Prostate gland (tissue), 2 donors: Measurements from ENCODE around the gene CTNND2. TPM values are rescaled to one million over a fixed set of nuclear protein-coding genes. Genes with fewer than 3 reads are reported as not detected.

ENCODE experiments used
- DNase-seq: peaks from one replicate; pipeline ENCODE4 v3.0.0-alpha.2; 2019; ENCODE audit warnings: low spot score
- H3K27ac ChIP-seq, 2 donors: fragments of 200-600 bp; sonication (generic); 2 replicates each; pipeline ENCODE4 v1.5.1; 2017 to 2019
- H3K27me3 ChIP-seq: fragments of 200-600 bp; sonication (generic); replicated peaks from 2 replicates; pipeline ENCODE4 v1.5.1; 2019; ENCODE audit not compliant: insufficient read depth
- H3K36me3 ChIP-seq, 2 donors: fragments of 200-600 bp; sonication (generic); 1 replicate in 1 of 2; 2 replicates in 1 of 2; pipeline versions ENCODE4 v1.5.1 to v1.8.1; 2017 to 2019
- H3K4me1 ChIP-seq: fragments of 200-600 bp; sonication (generic); replicated peaks from 2 replicates; pipeline ENCODE4 v1.5.1; 2019
- H3K4me3 ChIP-seq, 2 donors: fragments of 200-600 bp; sonication (generic); 2 replicates each; pipeline ENCODE4 v1.5.1; 2017 to 2019
- H3K9me3 ChIP-seq: fragments of 200-600 bp; sonication (generic); 2 replicates; pipeline ENCODE4 v1.5.1; 2017
- CTCF ChIP-seq, 4 experiments: fragments of 200-600 bp in 2 of 4; fragments of 450-650 bp in 2 of 4; sonication (generic) in 2 of 4; IDR thresholded peaks; 1 replicate in 3 of 4; 2 replicates in 1 of 4; pipeline ENCODE4 v1.5.1; 2016 to 2019; ENCODE audit warnings: antibody characterized with exemption in 4 of 4, mild to moderate bottlenecking in 2 of 4, moderate library complexity in 2 of 4
- POLR2A ChIP-seq: fragments of 450-650 bp; IDR thresholded peaks from one replicate; pipeline ENCODE4 v1.6.1; 2016; ENCODE audit warnings: antibody characterized with exemption, mild to moderate bottlenecking
- POLR2AphosphoS5 ChIP-seq: sonication (generic); formaldehyde crosslinking; IDR thresholded peaks from one replicate; pipeline ENCODE4 v1.6.1; 2017; ENCODE audit warnings: antibody characterized with exemption
- WGBS: methylation state at CpG from one replicate; pipeline ENCODE4 v1.1.5; 2018; 5-methylcytosine and 5-hydroxymethylcytosine counted together
- intact Hi-C: fragments of 100-400 bp; cut with DNase I; formaldehyde crosslinking; loops from one replicate; pipeline ENCODE4 v1.14.2; 2022
- total RNA-seq, 2 donors: library from RNA; depleted of rRNA; stranded (reverse); fragments of >200 nt; gene quantifications; one replicate each; pipeline ENCODE4 v1.1.0, GENCODE V29; 2016

CTNND2 gene
- total RNA-seq, 2 donors from 2014 or later: 5.5 to 11.2 TPM

- H3K9me3 ChIP-seq: no peaks in the 10 kb centered on the region
- TF ChIP-seq POLR2A: no peak
- no peak for TF ChIP-seq CTCF (IDR thresholded peaks at IDR 0.05)
- TF ChIP-seq POLR2AphosphoS5: no peak
- H3K36me3 ChIP-seq: no peaks in the 10 kb centered on the region
- H3K27ac ChIP-seq: no peak overlapping the region
- intact Hi-C loops: no loop called here
- H3K27me3 ChIP-seq: no peaks in the 10 kb centered on the region
- H3K4me3 ChIP-seq: no peak overlapping the region
- no peaks in the 10 kb centered on the region for H3K4me1 ChIP-seq
- WGBS: 64% methylated on average over 5 of the region's 5 CpGs
- DNase-seq: no peak
Observed at GRCh38 chr5:11396917-11397316, 507.3 kb downstream of the CTNND2 start.

- no peaks in the 10 kb centered on the region for H3K9me3 ChIP-seq
- TF ChIP-seq CTCF (IDR thresholded peaks at IDR 0.05) (no peak), POLR2AphosphoS5 (no peak), POLR2A (no peak)
- 51% methylated on average over 5 of the region's 5 CpGs for WGBS
- intact Hi-C loops: no loop called here
- no peaks in the 10 kb centered on the region for H3K36me3 ChIP-seq
- H3K27me3 ChIP-seq: no peaks in the 10 kb centered on the region
- no peak for DNase-seq
- H3K27ac ChIP-seq: no peak overlapping the region
- no peaks in the 10 kb centered on the region for H3K4me1 ChIP-seq
- no peak overlapping the region for H3K4me3 ChIP-seq
Observed at GRCh38 chr5:11394933-11395332, 509.3 kb downstream of the CTNND2 start.

GRCh38 chr5:11390291-11390767, 513.9 kb downstream of the CTNND2 start:
- no peak overlapping the region for H3K27ac ChIP-seq
- DNase-seq: no peak
- TF ChIP-seq POLR2AphosphoS5: no peak
- intact Hi-C loops: no loop called here
- WGBS: 74% methylated on average over 6 of the region's 6 CpGs
- no peaks in the 10 kb centered on the region for H3K4me1 ChIP-seq
- no peaks in the 10 kb centered on the region for H3K36me3 ChIP-seq
- H3K4me3 ChIP-seq: no peak overlapping the region
- H3K27me3 ChIP-seq: no peaks in the 10 kb centered on the region
- H3K9me3 ChIP-seq: no peaks in the 10 kb centered on the region

GRCh38 chr5:11387382-11387781, 516.9 kb downstream of the CTNND2 start:
- Histone ChIP-seq H3K4me3 (no peak overlapping the region), H3K9me3 (no peaks in the 10 kb centered on the region), H3K27ac (no peak overlapping the region), H3K4me1 (no peaks in the 10 kb centered on the region), H3K36me3 (no peaks in the 10 kb centered on the region), H3K27me3 (no peaks in the 10 kb centered on the region)
- intact Hi-C loops: no loop called here
- no peak for DNase-seq
- no peak for TF ChIP-seq CTCF (IDR thresholded peaks at IDR 0.05)
- TF ChIP-seq POLR2A: no peak
- no peak for TF ChIP-seq POLR2AphosphoS5
- WGBS: 86% methylated on average over 3 of the region's 3 CpGs

GRCh38 chr5:11386398-11386797, 517.8 kb downstream of the CTNND2 start:
- Histone ChIP-seq H3K36me3 (no peaks in the 10 kb centered on the region), H3K4me3 (no peak overlapping the region), H3K27me3 (no peaks in the 10 kb centered on the region), H3K4me1 (no peaks in the 10 kb centered on the region), H3K27ac (no peak overlapping the region), H3K9me3 (no peaks in the 10 kb centered on the region)
- WGBS: 65% methylated on average over 2 of the region's 2 CpGs
- intact Hi-C loops: no loop called here
- no peak for DNase-seq
- TF ChIP-seq CTCF (IDR thresholded peaks at IDR 0.05): no peak
- no peak for TF ChIP-seq POLR2AphosphoS5
- TF ChIP-seq POLR2A: no peak
